ENCODE measurements around the gene IL36G.

GRCh38 chr2:113015655-113016054 is 37.8 kb downstream of the IL36G start:
- TF ChIP-seq CTCF (conservative IDR thresholded peaks at IDR 0.05; ENCODE audit: low read depth in 2 of 2) = no peak
- no peak for TF ChIP-seq EZH2phosphoT487 (IDR thresholded peaks at IDR 0.05; ENCODE audit: unreplicated experiment)
- TF ChIP-seq EZH2 (IDR thresholded peaks at IDR 0.05; ENCODE audit: low read depth, unreplicated experiment) = no peak
- TF ChIP-seq ZNF462 (CRISPR knock-in tag; IDR thresholded peaks at IDR 0.05) = no peak
- no peak for TF ChIP-seq ETS1 (IDR thresholded peaks at IDR 0.05)
- TF ChIP-seq POLR2AphosphoS5 (IDR thresholded peaks at IDR 0.05; ENCODE audit: low read depth) = no peak
- no peak for TF ChIP-seq CREB1 (CRISPR knock-in tag; IDR thresholded peaks at IDR 0.05; ENCODE audit: low read depth)

Measured in GM23338 (cell line).